HepG2 (cell line): ENCODE data around the gene TUBA4A. TPM values are rescaled to one million over a fixed set of nuclear protein-coding genes. Genes with fewer than 3 reads are reported as not detected.

Experiments used
- ATAC-seq: fragments of 200-7000 bp; cut with Tn5 transposase; 3 replicates; pipeline ENCODE4 v1.9.1; 2020; ENCODE audit warnings: mild to moderate bottlenecking, moderate library complexity
- BruUV-seq: library from RNA; stranded (reverse); fragments of 400-500 nt; replicated peaks from 2 replicates; lab custom pipeline; 2021; lab: Mats Ljungman, UMichigan
- CTCF ChIA-PET: fragments of 300-600 bp; formaldehyde crosslinking; extraction: SDS; loops from one replicate; lab custom pipeline; 2021; ENCODE audit warnings: low total read pairs, inconsistent platforms, low intra/inter-chr PET ratio; lab: Yijun Ruan, JAX
- POLR2A ChIA-PET: fragments of 350-600 bp; sonication (Branson Sonifier 250); formaldehyde crosslinking; loops from one replicate; lab custom pipeline; 2020; ENCODE audit warnings: antibody characterized with exemption, inconsistent platforms; lab: Yijun Ruan, JAX
- DNase-seq: peaks from one replicate; pipeline ENCODE4 v3.0.0-alpha.2; 2015; ENCODE audit warnings: low spot score
- FAIRE-seq: peaks from 3 replicates; lab custom pipeline; 2011; peaks lifted over from hg19 to GRCh38; lab: Jason Lieb, UNC
- H2AFZ ChIP-seq: one replicate; pipeline ENCODE4 v1.6.1; 2011; ENCODE audit warnings: low read length, inconsistent platforms
- H3K27ac ChIP-seq: fragments of 300-600 bp; 3 replicates; pipeline ENCODE4 v1.8.0; 2011; ENCODE audit warnings: mixed run types, mild to moderate bottlenecking, mixed read lengths, low read length, inconsistent platforms; ENCODE audit not compliant: insufficient read depth; ENCODE audit errors: extremely low read length
- H3K27me3 ChIP-seq, 2 experiments: fragments of 200-600 bp in 1 of 2; 2 replicates in 1 of 2; 3 replicates in 1 of 2; pipeline versions ENCODE4 v1.6.0 to v1.8.0; 2011; ENCODE audit warnings: low read length in 2 of 2, mild to moderate bottlenecking in 2 of 2, moderate library complexity in 2 of 2, inconsistent platforms in 1 of 2; ENCODE audit not compliant: insufficient read depth in 2 of 2, control insufficient read depth in 1 of 2
- H3K36me3 ChIP-seq, 2 experiments: fragments of 200-600 bp in 1 of 2; replicated peaks in 1 of 2; 2 replicates in 1 of 2; 3 replicates in 1 of 2; pipeline versions ENCODE4 v1.5.1 to v1.8.0; 2011; ENCODE audit warnings: low read length in 2 of 2, inconsistent platforms in 1 of 2; ENCODE audit not compliant: insufficient read depth in 2 of 2, control insufficient read depth in 1 of 2
- H3K4me1 ChIP-seq: 2 replicates; pipeline ENCODE4 v1.5.1; 2012; ENCODE audit warnings: low read length, inconsistent platforms; ENCODE audit not compliant: insufficient read depth
- H3K4me2 ChIP-seq: 2 replicates; pipeline ENCODE4 v1.6.0; 2011; ENCODE audit warnings: low read depth, low read length, inconsistent platforms
- H3K4me3 ChIP-seq, 3 experiments: fragments of 200-600 bp in 1 of 3; sonication (generic), shearing (Covaris generic) in 1 of 3; replicated peaks in 1 of 3; 2 replicates each; pipeline ENCODE4 v1.5.1; 2011 to 2016; ENCODE audit warnings: low read length in 3 of 3, inconsistent platforms in 2 of 3, low read depth in 2 of 3, mild to moderate bottlenecking in 2 of 3, control low read depth in 1 of 3, mixed read lengths in 1 of 3; ENCODE audit not compliant: insufficient read depth in 1 of 3
- H3K79me2 ChIP-seq: one replicate; pipeline ENCODE4 v1.6.1; 2011; ENCODE audit warnings: low read length, inconsistent platforms; ENCODE audit not compliant: insufficient read depth
- H3K9ac ChIP-seq: 2 replicates; pipeline ENCODE4 v1.6.0; 2011; ENCODE audit warnings: mild to moderate bottlenecking, low read depth, low read length, inconsistent platforms; ENCODE audit not compliant: insufficient read depth
- H3K9me3 ChIP-seq: 2 replicates; pipeline ENCODE4 v1.5.1; 2012; ENCODE audit warnings: mild to moderate bottlenecking, low read length
- H4K20me1 ChIP-seq: 2 replicates; pipeline ENCODE4 v1.6.0; 2011; ENCODE audit warnings: inconsistent platforms, mild to moderate bottlenecking, low read length, moderate library complexity; ENCODE audit not compliant: insufficient read depth
- HIVEP1 ChIP-seq: sonication (generic); formaldehyde crosslinking; IDR thresholded peaks from 2 replicates; pipeline ENCODE4 v1.4.0; 2020; ENCODE audit warnings: mild to moderate bottlenecking, missing genetic modification reagents
- JUNB ChIP-seq: sonication (generic); formaldehyde crosslinking; IDR thresholded peaks from 2 replicates; pipeline ENCODE4 v1.8.0; 2022; ENCODE audit warnings: missing genetic modification reagents, mild to moderate bottlenecking, borderline replicate concordance
- NFYB ChIP-seq: sonication (generic); formaldehyde crosslinking; IDR thresholded peaks from 2 replicates; pipeline ENCODE4 v1.4.0; 2020; ENCODE audit warnings: missing genetic modification reagents
- ZNF225 ChIP-seq: sonication (generic); formaldehyde crosslinking; IDR thresholded peaks from 2 replicates; pipeline ENCODE4 v1.4.0; 2020; ENCODE audit warnings: mild to moderate bottlenecking, missing genetic modification reagents
- ZNF367 ChIP-seq: sonication (generic); formaldehyde crosslinking; IDR thresholded peaks from 2 replicates; pipeline ENCODE4 v1.4.0; 2020; ENCODE audit warnings: missing genetic modification reagents, borderline replicate concordance
- WGBS: methylation state at CpG from one replicate; pipeline ENCODE4 v1.1.6; 2017; ENCODE audit warnings: low lambda C conversion rate; 5-methylcytosine and 5-hydroxymethylcytosine counted together
- in situ Hi-C: cut with HindIII; loops from 2 replicates; pipeline ENCODE4 v1.10.0; 2017; ENCODE audit warnings: low pct_unique_long_range_greater_than_20kb; ENCODE audit not compliant: extremely low pct_ligation_motif_present
- intact Hi-C: fragments of 100-400 bp; cut with micrococcal nuclease; formaldehyde crosslinking; loops from one replicate; pipeline ENCODE4 v1.10.0; 2022; ENCODE audit not compliant: unreplicated experiment
- polyA plus RNA-seq, 8 experiments: library from polyadenylated mRNA; depleted of rRNA in 3 of 8; stranded (reverse) in 7 of 8; unstranded in 1 of 8; fragments of >200 nt; fragmentation: Illumina TruSeq in 4 of 8; extraction: Trizol in 4 of 8; gene quantifications; 2 replicates each; pipeline versions ENCODE4 v1.2.1 to v1.2.3, GENCODE V29; 2011 to 2016; ENCODE audit warnings: low read depth in 4 of 8, missing spikeins in 1 of 8, mixed read lengths in 1 of 8; ENCODE audit not compliant: insufficient read depth in 1 of 8
- total RNA-seq, 5 experiments: library from RNA; depleted of rRNA; stranded (reverse); fragments of >200 nt; fragmentation: Illumina TruSeq; extraction: Trizol; gene quantifications; 2 replicates each; pipeline ENCODE4 v1.2.3, GENCODE V29; 2016; ENCODE audit warnings: low read depth in 1 of 5
- TF ChIP-seq, protein P1 (sequence below): sonication (generic); formaldehyde crosslinking; IDR thresholded peaks from 2 replicates; pipeline ENCODE4 v1.8.1; 2023; ENCODE audit warnings: mild to moderate bottlenecking, inconsistent platforms, moderate library complexity, missing genetic modification reagents, borderline replicate concordance
- TF ChIP-seq, protein P2 (sequence below): sonication (generic); formaldehyde crosslinking; IDR thresholded peaks from 2 replicates; pipeline ENCODE4 v1.8.1; 2023; ENCODE audit warnings: mild to moderate bottlenecking, missing genetic modification reagents
- TF ChIP-seq, protein P3 (sequence below): sonication (generic); formaldehyde crosslinking; IDR thresholded peaks from 2 replicates; pipeline ENCODE4 v1.4.0; 2020; ENCODE audit warnings: missing genetic modification reagents
- TF ChIP-seq, protein P4 (sequence below), 2 experiments: IDR thresholded peaks; 2 replicates each; pipeline ENCODE4 v1.6.1; 2011 to 2012; ENCODE audit warnings: low read length in 2 of 2, borderline replicate concordance in 1 of 2, low read depth in 1 of 2, mild to moderate bottlenecking in 1 of 2, moderate library complexity in 1 of 2

Gene TUBA4A
- total and polyA plus RNA-seq, 2 of the 13 experiments (the other 11 are each of a cell fraction or from before 2014, with no cell fraction given): 1.3 to 12.7 TPM

DNA sequence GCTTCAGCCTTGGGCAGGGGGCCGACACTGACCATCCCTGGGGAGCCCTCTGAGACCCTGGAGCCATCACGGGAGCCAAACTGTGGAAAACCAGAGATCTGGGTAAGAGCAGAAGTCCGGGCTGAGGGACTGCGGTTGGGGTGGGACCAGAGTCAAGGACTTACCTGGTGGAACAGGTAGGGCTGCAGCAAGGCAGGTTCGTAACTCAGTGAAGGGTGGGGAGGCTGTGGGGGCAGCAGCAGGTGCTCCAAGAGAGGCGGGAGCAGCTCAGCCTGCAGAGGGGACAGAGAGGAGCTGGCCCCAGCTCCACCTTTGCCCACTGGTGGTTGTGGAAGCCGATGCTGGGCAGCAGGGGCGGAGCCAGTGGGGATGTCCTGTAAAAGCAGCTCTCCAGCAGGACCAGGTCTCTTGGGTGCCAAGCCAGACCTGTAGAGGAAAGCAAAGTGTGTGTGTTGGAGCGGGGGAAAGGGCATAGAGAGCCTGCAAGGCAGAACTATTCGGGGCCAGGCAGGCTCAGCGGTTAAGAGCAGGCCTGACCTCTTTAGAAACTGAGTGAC, 48.8 kb upstream of the TUBA4A start:
- Histone ChIP-seq H3K4me1 (peaks cover 16% of the 10 kb centered on the region), H3K4me2 (no peak overlapping the region), H3K36me3 (no peaks in the 10 kb centered on the region), H3K9ac (no peak overlapping the region), H3K4me3 (no peak overlapping the region), H3K9me3 (no peaks in the 10 kb centered on the region), H3K79me2 (no peaks in the 10 kb centered on the region), H3K27me3 (peaks cover 6 to 44% of the 10 kb centered on the region in 2 experiments), H4K20me1 (peaks cover 6% of the 10 kb centered on the region; the same call in 1 of the 2 replicates), H2AFZ (no peak overlapping the region), H3K27ac (no peak overlapping the region)
- ChIA-PET CTCF (no interaction called here), POLR2A (no interaction called here)
- DNase-seq: no peak
- no peak for FAIRE-seq
- no peak for TF ChIP-seq JUNB (CRISPR knock-in tag)
- BruUV-seq: no TSS peak
- in situ Hi-C loops: no loop called here
- WGBS: 3% methylated on average over 11 of the region's 11 CpGs
- no peak for ATAC-seq
- intact Hi-C loops: no loop called here

DNA sequence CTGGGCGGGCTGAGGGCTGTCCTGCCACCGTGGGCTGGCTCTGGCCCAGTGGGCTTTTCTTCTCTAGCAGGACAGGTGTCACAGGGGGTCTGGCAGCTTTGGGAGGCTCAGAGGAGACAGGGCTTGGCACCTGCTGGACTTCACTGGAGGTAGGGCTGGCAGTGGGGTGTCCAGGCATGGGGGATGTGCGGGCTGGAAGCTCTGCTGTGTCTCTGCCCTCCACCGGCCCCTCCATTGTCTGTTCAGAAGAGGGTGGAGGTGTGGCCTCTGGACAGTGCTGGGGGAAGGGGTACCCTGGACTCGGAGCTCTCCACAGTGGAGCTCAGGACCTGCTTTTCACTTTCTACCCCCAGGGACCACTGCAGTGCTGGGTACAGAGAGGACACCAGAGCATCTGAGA, 46.3 kb upstream of the TUBA4A start:
- Histone ChIP-seq H3K4me2 (peak overlapping the region; percentile 5; the same call in 1 of the 2 replicates), H3K4me3 (no peak overlapping the region), H3K4me1 (peaks cover 28% of the 10 kb centered on the region), H3K9ac (no peak overlapping the region), H3K36me3 (no peaks in the 10 kb centered on the region), H3K27ac (no peak overlapping the region), H3K9me3 (no peaks in the 10 kb centered on the region), H4K20me1 (no peaks in the 10 kb centered on the region; the same call in 1 of the 2 replicates), H3K27me3 (peaks cover 12 to 67% of the 10 kb centered on the region in 2 experiments), H3K79me2 (no peaks in the 10 kb centered on the region), H2AFZ (no peak overlapping the region)
- intact Hi-C loops (no loop called here), in situ Hi-C loops (no loop called here)
- 9% methylated on average over 5 of the region's 5 CpGs for WGBS
- ChIA-PET POLR2A (no interaction called here), CTCF (no interaction called here)
- BruUV-seq: no TSS peak
- FAIRE-seq (no peak), ATAC-seq (no peak), DNase-seq (no peak)
- TF ChIP-seq ZNF367 (no peak), HIVEP1 (CRISPR knock-in tag) (no peak), ZNF225 (CRISPR knock-in tag) (no peak), NFYB (CRISPR knock-in tag) (no peak)
- TF ChIP-seq, protein P1, sequence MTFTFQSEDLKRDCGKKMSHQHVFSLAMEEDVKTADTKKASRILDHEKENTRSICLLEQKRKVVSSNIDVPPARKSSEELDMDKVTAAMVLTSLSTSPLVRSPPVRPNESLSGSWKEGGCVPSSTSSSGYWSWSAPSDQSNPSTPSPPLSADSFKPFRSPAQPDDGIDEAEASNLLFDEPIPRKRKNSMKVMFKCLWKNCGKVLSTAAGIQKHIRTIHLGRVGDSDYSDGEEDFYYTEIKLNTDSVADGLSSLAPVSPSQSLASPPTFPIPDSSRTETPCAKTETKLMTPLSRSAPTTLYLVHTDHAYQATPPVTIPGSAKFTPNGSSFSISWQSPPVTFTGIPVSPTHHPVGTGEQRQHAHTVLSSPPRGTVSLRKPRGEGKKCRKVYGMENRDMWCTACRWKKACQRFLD (CRISPR knock-in tag): no peak
- TF ChIP-seq, protein P2, sequence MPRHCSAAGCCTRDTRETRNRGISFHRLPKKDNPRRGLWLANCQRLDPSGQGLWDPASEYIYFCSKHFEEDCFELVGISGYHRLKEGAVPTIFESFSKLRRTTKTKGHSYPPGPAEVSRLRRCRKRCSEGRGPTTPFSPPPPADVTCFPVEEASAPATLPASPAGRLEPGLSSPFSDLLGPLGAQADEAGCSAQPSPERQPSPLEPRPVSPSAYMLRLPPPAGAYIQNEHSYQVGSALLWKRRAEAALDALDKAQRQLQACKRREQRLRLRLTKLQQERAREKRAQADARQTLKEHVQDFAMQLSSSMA: no peak
- TF ChIP-seq, protein P3, sequence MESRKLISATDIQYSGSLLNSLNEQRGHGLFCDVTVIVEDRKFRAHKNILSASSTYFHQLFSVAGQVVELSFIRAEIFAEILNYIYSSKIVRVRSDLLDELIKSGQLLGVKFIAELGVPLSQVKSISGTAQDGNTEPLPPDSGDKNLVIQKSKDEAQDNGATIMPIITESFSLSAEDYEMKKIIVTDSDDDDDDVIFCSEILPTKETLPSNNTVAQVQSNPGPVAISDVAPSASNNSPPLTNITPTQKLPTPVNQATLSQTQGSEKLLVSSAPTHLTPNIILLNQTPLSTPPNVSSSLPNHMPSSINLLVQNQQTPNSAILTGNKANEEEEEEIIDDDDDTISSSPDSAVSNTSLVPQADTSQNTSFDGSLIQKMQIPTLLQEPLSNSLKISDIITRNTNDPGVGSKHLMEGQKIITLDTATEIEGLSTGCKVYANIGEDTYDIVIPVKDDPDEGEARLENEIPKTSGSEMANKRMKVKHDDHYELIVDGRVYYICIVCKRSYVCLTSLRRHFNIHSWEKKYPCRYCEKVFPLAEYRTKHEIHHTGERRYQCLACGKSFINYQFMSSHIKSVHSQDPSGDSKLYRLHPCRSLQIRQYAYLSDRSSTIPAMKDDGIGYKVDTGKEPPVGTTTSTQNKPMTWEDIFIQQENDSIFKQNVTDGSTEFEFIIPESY: no peak
- TF ChIP-seq, protein P4, sequence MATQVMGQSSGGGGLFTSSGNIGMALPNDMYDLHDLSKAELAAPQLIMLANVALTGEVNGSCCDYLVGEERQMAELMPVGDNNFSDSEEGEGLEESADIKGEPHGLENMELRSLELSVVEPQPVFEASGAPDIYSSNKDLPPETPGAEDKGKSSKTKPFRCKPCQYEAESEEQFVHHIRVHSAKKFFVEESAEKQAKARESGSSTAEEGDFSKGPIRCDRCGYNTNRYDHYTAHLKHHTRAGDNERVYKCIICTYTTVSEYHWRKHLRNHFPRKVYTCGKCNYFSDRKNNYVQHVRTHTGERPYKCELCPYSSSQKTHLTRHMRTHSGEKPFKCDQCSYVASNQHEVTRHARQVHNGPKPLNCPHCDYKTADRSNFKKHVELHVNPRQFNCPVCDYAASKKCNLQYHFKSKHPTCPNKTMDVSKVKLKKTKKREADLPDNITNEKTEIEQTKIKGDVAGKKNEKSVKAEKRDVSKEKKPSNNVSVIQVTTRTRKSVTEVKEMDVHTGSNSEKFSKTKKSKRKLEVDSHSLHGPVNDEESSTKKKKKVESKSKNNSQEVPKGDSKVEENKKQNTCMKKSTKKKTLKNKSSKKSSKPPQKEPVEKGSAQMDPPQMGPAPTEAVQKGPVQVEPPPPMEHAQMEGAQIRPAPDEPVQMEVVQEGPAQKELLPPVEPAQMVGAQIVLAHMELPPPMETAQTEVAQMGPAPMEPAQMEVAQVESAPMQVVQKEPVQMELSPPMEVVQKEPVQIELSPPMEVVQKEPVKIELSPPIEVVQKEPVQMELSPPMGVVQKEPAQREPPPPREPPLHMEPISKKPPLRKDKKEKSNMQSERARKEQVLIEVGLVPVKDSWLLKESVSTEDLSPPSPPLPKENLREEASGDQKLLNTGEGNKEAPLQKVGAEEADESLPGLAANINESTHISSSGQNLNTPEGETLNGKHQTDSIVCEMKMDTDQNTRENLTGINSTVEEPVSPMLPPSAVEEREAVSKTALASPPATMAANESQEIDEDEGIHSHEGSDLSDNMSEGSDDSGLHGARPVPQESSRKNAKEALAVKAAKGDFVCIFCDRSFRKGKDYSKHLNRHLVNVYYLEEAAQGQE (IDR thresholded peaks at IDR 0.05; ENCODE audit: borderline replicate concordance in 1 of 2, low read depth in 1 of 2, low read length in 2 of 2): no peak
